Measurements from ENCODE around the gene FNBP1L.
A peak's percentile ranks its signal among the peaks of the same experiment; 100 is the strongest.

The FNBP1L gene

GRCh38 chr1:93591676-93592550 lies 144.0 kb downstream of the FNBP1L start:
- TF ChIP-seq TAF1 (IDR thresholded peaks at IDR 0.05; ENCODE audit: borderline replicate concordance, low read depth, low read length) (no peak), POLR2AphosphoS5 (IDR thresholded peaks at IDR 0.05; ENCODE audit: low read depth, low read length) (no peak)
- no peak for FAIRE-seq
- peak; percentile 40 for DNase-seq (ENCODE audit: insufficient read length)

- TF ChIP-seq POLR2A (IDR thresholded peaks at IDR 0.05; ENCODE audit: low read depth, low read length) = no peak
- no peak for TF ChIP-seq POLR2AphosphoS5 (IDR thresholded peaks at IDR 0.05; ENCODE audit: low read depth, low read length)
- no peak for TF ChIP-seq TAF1 (IDR thresholded peaks at IDR 0.05; ENCODE audit: borderline replicate concordance, low read depth, low read length)
- no peak for DNase-seq (ENCODE audit: insufficient read length)
- no peak for FAIRE-seq
Measured at GRCh38 chr1:93592551-93592949, 144.6 kb downstream of the FNBP1L start.

- no peak for TF ChIP-seq POLR2AphosphoS5 (IDR thresholded peaks at IDR 0.05; ENCODE audit: low read depth, low read length)
- no peak for TF ChIP-seq POLR2A (IDR thresholded peaks at IDR 0.05; ENCODE audit: low read depth, low read length)
- no peak for TF ChIP-seq TAF1 (IDR thresholded peaks at IDR 0.05; ENCODE audit: borderline replicate concordance, low read depth, low read length)
- DNase-seq (ENCODE audit: insufficient read length) (no peak), FAIRE-seq (no peak)
Measured at GRCh38 chr1:93593854-93594602, 146.1 kb downstream of the FNBP1L start.

GRCh38 chr1:93594603-93594880 lies 146.6 kb downstream of the FNBP1L start:
- DNase-seq (ENCODE audit: insufficient read length) (no peak), FAIRE-seq (no peak)
- TF ChIP-seq POLR2A (IDR thresholded peaks at IDR 0.05; ENCODE audit: low read depth, low read length) = no peak
- no peak for TF ChIP-seq POLR2AphosphoS5 (IDR thresholded peaks at IDR 0.05; ENCODE audit: low read depth, low read length)
- no peak for TF ChIP-seq TAF1 (IDR thresholded peaks at IDR 0.05; ENCODE audit: borderline replicate concordance, low read depth, low read length)

DNA sequence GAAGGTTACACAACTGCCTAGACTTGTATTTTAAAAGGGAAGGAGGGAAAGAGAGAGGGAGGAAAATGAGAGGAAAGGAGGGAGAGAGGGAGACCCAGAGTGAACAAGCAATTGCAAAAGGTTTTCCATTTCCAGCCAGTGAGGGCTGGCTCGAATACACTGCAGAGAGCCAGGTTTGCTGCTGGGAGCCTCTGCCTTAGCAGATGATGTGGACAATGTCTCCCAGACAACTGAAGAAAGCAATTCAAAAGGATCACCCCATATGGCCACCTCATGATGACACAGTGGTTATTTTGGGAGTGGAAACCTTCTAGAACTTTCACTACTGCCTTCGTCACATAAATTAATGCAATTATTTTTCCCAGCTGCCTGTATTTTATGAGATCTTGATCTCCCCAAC lies 147.3 kb downstream of the FNBP1L start:
- no peak for TF ChIP-seq POLR2AphosphoS5 (IDR thresholded peaks at IDR 0.05; ENCODE audit: low read depth, low read length)
- no peak for TF ChIP-seq POLR2A (IDR thresholded peaks at IDR 0.05; ENCODE audit: low read depth, low read length)
- no peak for TF ChIP-seq TAF1 (IDR thresholded peaks at IDR 0.05; ENCODE audit: borderline replicate concordance, low read depth, low read length)
- DNase-seq (ENCODE audit: insufficient read length) (no peak), FAIRE-seq (no peak)

DNA sequence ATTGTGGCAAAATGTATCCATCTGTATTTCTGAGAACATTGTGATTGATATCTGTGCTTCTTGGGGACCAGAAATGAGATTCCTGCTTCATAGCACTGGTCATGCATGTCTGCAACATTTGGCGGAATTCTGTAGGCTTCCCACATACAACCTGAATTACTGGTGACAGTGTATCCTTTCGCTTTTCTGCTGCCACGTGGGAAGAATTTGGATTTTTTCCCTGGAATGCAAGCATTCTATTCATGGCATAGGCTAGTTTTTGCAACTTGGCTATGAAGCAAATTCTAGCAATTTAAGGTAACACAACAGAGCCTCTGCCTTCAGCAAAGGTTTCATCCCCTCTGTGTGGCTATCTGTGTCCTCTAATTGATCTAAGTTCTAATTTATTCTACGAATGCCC lies 147.8 kb downstream of the FNBP1L start:
- TF ChIP-seq TAF1 (IDR thresholded peaks at IDR 0.05; ENCODE audit: borderline replicate concordance, low read depth, low read length) (no peak), POLR2AphosphoS5 (IDR thresholded peaks at IDR 0.05; ENCODE audit: low read depth, low read length) (no peak), POLR2A (IDR thresholded peaks at IDR 0.05; ENCODE audit: low read depth, low read length) (no peak)
- no peak for FAIRE-seq
- DNase-seq (ENCODE audit: insufficient read length) = no peak

DNA sequence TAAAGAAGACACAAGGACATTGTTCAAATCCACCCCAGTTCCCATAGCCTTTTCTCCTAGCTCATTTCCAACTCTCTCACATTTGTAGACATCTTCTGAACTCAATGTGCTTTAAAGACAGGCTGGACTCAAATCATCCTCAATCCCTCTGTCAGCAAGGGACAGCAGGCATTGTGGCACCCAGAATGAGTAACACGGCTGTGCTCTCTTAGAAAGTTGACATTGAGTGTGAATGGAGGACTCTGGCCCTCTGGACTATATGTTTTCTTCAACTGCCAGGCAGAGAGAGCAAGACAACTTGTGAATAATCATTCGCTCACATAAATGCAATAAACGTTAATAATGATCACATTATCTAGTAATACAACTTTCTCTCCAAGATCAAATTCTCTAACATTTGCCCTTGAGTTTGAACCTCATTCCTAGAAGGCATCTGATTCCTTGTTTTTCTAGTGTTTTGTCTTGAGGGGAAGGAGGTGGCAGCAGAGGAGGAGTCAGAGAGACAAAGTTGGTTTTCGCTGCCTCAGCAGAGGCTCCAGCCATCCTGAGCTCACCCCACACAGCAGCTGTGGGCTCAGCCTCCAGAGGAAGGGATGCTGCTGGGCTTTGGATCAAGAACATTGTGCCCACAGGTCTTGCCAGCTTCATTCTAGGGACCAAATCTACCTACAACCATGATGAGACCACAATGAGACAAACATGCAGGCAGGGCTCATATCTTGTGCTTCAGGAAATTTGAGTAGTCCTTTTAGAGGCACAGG lies 148.6 kb downstream of the FNBP1L start:
- DNase-seq (ENCODE audit: insufficient read length) (no peak), FAIRE-seq (no peak)
- no peak for TF ChIP-seq POLR2A (IDR thresholded peaks at IDR 0.05; ENCODE audit: low read depth, low read length)
- no peak for TF ChIP-seq POLR2AphosphoS5 (IDR thresholded peaks at IDR 0.05; ENCODE audit: low read depth, low read length)
- no peak for TF ChIP-seq TAF1 (IDR thresholded peaks at IDR 0.05; ENCODE audit: borderline replicate concordance, low read depth, low read length)

- TF ChIP-seq TAF1 (IDR thresholded peaks at IDR 0.05; ENCODE audit: borderline replicate concordance, low read depth, low read length) = no peak
- TF ChIP-seq POLR2AphosphoS5 (IDR thresholded peaks at IDR 0.05; ENCODE audit: low read depth, low read length) = no peak
- TF ChIP-seq POLR2A (IDR thresholded peaks at IDR 0.05; ENCODE audit: low read depth, low read length) = no peak
- FAIRE-seq (no peak), DNase-seq (ENCODE audit: insufficient read length) (no peak)
Measured at GRCh38 chr1:93597709-93598108, 149.8 kb downstream of the FNBP1L start.

- TF ChIP-seq POLR2AphosphoS5 (IDR thresholded peaks at IDR 0.05; ENCODE audit: low read depth, low read length) (no peak), POLR2A (IDR thresholded peaks at IDR 0.05; ENCODE audit: low read depth, low read length) (no peak), TAF1 (IDR thresholded peaks at IDR 0.05; ENCODE audit: borderline replicate concordance, low read depth, low read length) (no peak)
- no peak for FAIRE-seq
- DNase-seq (ENCODE audit: insufficient read length) = no peak
Measured at GRCh38 chr1:93598396-93598795, 150.5 kb downstream of the FNBP1L start.

- no peak for FAIRE-seq
- TF ChIP-seq POLR2A (IDR thresholded peaks at IDR 0.05; ENCODE audit: low read depth, low read length) (no peak), POLR2AphosphoS5 (IDR thresholded peaks at IDR 0.05; ENCODE audit: low read depth, low read length) (no peak)
- no peak for DNase-seq (ENCODE audit: insufficient read length)
Measured at GRCh38 chr1:93598861-93599439, 151.0 kb downstream of the FNBP1L start.

- FAIRE-seq (no peak), DNase-seq (ENCODE audit: insufficient read length) (no peak)
- TF ChIP-seq TAF1 (IDR thresholded peaks at IDR 0.05; ENCODE audit: borderline replicate concordance, low read depth, low read length) (no peak), POLR2A (IDR thresholded peaks at IDR 0.05; ENCODE audit: low read depth, low read length) (no peak), POLR2AphosphoS5 (IDR thresholded peaks at IDR 0.05; ENCODE audit: low read depth, low read length) (no peak)
Measured at GRCh38 chr1:93599479-93599878, 151.6 kb downstream of the FNBP1L start.

All from GM12892 (cell line).